ENCODE results near the gene SUGCT. TPM values are rescaled to one million over a fixed set of nuclear protein-coding genes. Genes with fewer than 3 reads are reported as not detected.

The SUGCT gene
- total and polyA plus RNA-seq, 10 donors: 1.4 to 13.6 (median 2.5) TPM

- 86 to 97% (median 90%) methylated on average over 4 of the region's 4 CpGs for WGBS, 5 donors
- H3K9me3 ChIP-seq: no peaks in the 10 kb centered on the region
- no peak overlapping the region for H3K4me3 ChIP-seq
- no peaks in the 10 kb centered on the region for H3K36me3 ChIP-seq
- H3K27me3 ChIP-seq (replicated peaks in 1 of 7): no peaks in the 10 kb centered on the region
- TF ChIP-seq POLR2AphosphoS5 (IDR thresholded peaks at IDR 0.05): no peak
- no peak for TF ChIP-seq CTCF (IDR thresholded peaks at IDR 0.05 in 8 of 11, conservative IDR thresholded peaks at IDR 0.05 in 3 of 11)
- no peak for TF ChIP-seq POLR2A (IDR thresholded peaks at IDR 0.05)
- no peak overlapping the region for H3K27ac ChIP-seq
- intact Hi-C loops (cut with DNase I; ENCODE audit: low total_unique reads): no loop called here
- no peak for DNase-seq
- no peaks in the 10 kb centered on the region for H3K4me1 ChIP-seq
Measured at GRCh38 chr7:40775877-40776276, 641.1 kb downstream of the SUGCT start.

GRCh38 chr7:40777730-40778312 is 643.0 kb downstream of the SUGCT start:
- Histone ChIP-seq H3K27ac (no peak overlapping the region), H3K36me3 (no peaks in the 10 kb centered on the region), H3K4me1 (no peaks in the 10 kb centered on the region), H3K27me3 (replicated peaks in 1 of 7) (no peaks in the 10 kb centered on the region), H3K9me3 (no peaks in the 10 kb centered on the region), H3K4me3 (no peak overlapping the region)
- WGBS, 5 donors: 72 to 82% (median 75%) methylated on average over 5 of the region's 5 CpGs
- intact Hi-C loops (cut with DNase I; ENCODE audit: low total_unique reads): no loop called here
- DNase-seq: no peak
- no peak for TF ChIP-seq POLR2AphosphoS5 (IDR thresholded peaks at IDR 0.05)
- no peak for TF ChIP-seq CTCF (IDR thresholded peaks at IDR 0.05 in 8 of 11, conservative IDR thresholded peaks at IDR 0.05 in 3 of 11)
- no peak for TF ChIP-seq POLR2A (IDR thresholded peaks at IDR 0.05)

- intact Hi-C loops (cut with DNase I; ENCODE audit: low total_unique reads): no loop called here
- no peaks in the 10 kb centered on the region for H3K9me3 ChIP-seq
- 38 to 72% (median 61%) methylated on average over 1 of the region's 1 CpG for WGBS, 5 donors
Measured at GRCh38 chr7:40780460-40780859, 645.7 kb downstream of the SUGCT start.

GRCh38 chr7:40782836-40783235 is 648.0 kb downstream of the SUGCT start:
- 78 to 91% (median 87%) methylated on average over 2 of the region's 2 CpGs for WGBS, 5 donors
- no peaks in the 10 kb centered on the region for H3K4me1 ChIP-seq
- no peak overlapping the region for H3K27ac ChIP-seq
- H3K36me3 ChIP-seq: no peaks in the 10 kb centered on the region
- intact Hi-C loops (cut with DNase I; ENCODE audit: low total_unique reads): no loop called here
- no peaks in the 10 kb centered on the region for H3K9me3 ChIP-seq
- no peak overlapping the region for H3K4me3 ChIP-seq
- TF ChIP-seq POLR2A (IDR thresholded peaks at IDR 0.05) (no peak), CTCF (IDR thresholded peaks at IDR 0.05 in 8 of 11, conservative IDR thresholded peaks at IDR 0.05 in 3 of 11) (no peak), POLR2AphosphoS5 (IDR thresholded peaks at IDR 0.05) (no peak)
- H3K27me3 ChIP-seq (replicated peaks in 1 of 7): no peaks in the 10 kb centered on the region
- no peak for DNase-seq

More at GRCh38 chr7:40780460-40780859, 645.7 kb downstream of the SUGCT start:
- Histone ChIP-seq H3K4me3 (no peak overlapping the region), H3K36me3 (no peaks in the 10 kb centered on the region), H3K27ac (no peak overlapping the region), H3K27me3 (replicated peaks in 1 of 7) (no peaks in the 10 kb centered on the region), H3K4me1 (no peaks in the 10 kb centered on the region)
- DNase-seq: no peak
- TF ChIP-seq CTCF (IDR thresholded peaks at IDR 0.05 in 8 of 11, conservative IDR thresholded peaks at IDR 0.05 in 3 of 11) (no peak), POLR2A (IDR thresholded peaks at IDR 0.05) (no peak), POLR2AphosphoS5 (IDR thresholded peaks at IDR 0.05) (no peak)
